Ishikawa (cell line): ENCODE results near the gene GIGYF1.

Source experiments
- NFIC ChIP-seq: IDR thresholded peaks from 2 replicates; pipeline ENCODE4 v1.6.1; 2012
- TCF12 ChIP-seq: IDR thresholded peaks from 2 replicates; pipeline ENCODE4 v1.6.1; 2012; ENCODE audit warnings: low read depth

DNA sequence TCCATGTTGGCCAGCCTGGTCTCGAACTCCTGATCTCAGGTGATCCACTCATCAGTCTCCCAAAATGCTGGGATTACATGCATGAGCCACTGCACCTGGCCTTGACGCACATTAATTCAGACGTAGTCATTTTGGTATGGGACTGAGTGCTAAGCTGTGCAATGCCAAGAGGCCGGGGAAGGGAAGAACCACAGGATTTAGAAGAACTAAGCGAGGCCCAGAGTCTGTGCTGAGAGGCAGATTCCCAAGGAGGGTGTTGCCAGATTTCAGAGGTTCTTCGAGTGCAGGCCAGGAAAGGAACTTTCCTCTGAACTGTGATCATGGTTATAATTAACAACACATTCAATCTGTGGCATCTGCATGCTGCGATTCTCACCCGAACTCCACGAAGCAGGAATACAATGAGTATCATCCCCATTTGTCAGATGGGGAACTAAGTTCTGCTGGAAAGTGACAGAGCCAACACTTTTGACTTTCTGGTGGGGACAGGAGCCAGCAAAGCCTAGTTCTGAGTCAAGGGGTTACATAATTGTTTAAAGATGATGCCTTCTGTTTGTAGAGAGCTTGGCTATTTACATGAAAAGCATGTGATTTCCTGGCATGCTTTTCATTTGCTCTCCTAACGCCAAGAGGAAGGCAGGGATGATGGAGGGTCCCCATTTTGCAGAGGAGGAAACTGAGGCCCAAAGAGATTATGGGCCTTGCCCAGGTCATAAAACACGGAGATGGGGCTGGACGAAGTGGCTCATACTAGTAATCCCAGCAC is 33.1 kb upstream of the GIGYF1 start:
- TF ChIP-seq NFIC (no peak), TCF12 (no peak)
